Sigmoid colon (tissue), 7 donors: ENCODE results near the gene TRMT2A. TPM values are rescaled to one million over a fixed set of nuclear protein-coding genes. Genes with fewer than 3 reads are reported as not detected.

ENCODE experiments used
- DNase-seq: peaks from one replicate; pipeline ENCODE4 v3.0.0-alpha.2; 2019
- H3K27ac ChIP-seq, 4 donors: fragments of 200-600 bp; sonication (generic); one replicate each; pipeline ENCODE4 v1.5.1; 2016 to 2019; ENCODE audit warnings: mild to moderate bottlenecking in 1 of 4
- H3K27me3 ChIP-seq, 3 donors: fragments of 200-600 bp; sonication (generic); one replicate each; pipeline ENCODE4 v1.5.1; 2019; ENCODE audit warnings: mild to moderate bottlenecking in 1 of 3
- H3K36me3 ChIP-seq, 4 donors: fragments of 200-600 bp; sonication (generic); one replicate each; pipeline ENCODE4 v1.5.1; 2016 to 2019
- H3K4me1 ChIP-seq, 4 donors: fragments of 200-600 bp; sonication (generic); one replicate each; pipeline ENCODE4 v1.5.1; 2017 to 2019
- H3K4me3 ChIP-seq, 4 donors: fragments of 200-600 bp; sonication (generic); one replicate each; pipeline ENCODE4 v1.5.1; 2017 to 2019; ENCODE audit warnings: mild to moderate bottlenecking in 2 of 4, moderate library complexity in 1 of 4
- H3K9me3 ChIP-seq, 4 donors: fragments of 200-600 bp in 3 of 4; sonication (generic) in 3 of 4; one replicate each; pipeline versions ENCODE4 v1.5.1 to v1.6.1; 2013 to 2019
- EP300 ChIP-seq, 4 donors: sonication (generic); formaldehyde crosslinking; IDR thresholded peaks; one replicate each; pipeline ENCODE4 v1.6.1; 2017; ENCODE audit warnings: antibody characterized with exemption in 4 of 4
- POLR2A ChIP-seq, 2 donors: fragments of 450-650 bp; IDR thresholded peaks; one replicate each; pipeline ENCODE4 v1.6.1; 2016; ENCODE audit warnings: antibody characterized with exemption in 2 of 2, mild to moderate bottlenecking in 2 of 2, moderate library complexity in 2 of 2
- POLR2AphosphoS5 ChIP-seq, 4 donors: sonication (generic); formaldehyde crosslinking; IDR thresholded peaks; one replicate each; pipeline ENCODE4 v1.6.1; 2017; ENCODE audit warnings: antibody characterized with exemption in 4 of 4
- WGBS, 2 donors: extraction: QIAGEN DNeasy Blood & Tissue Kit; methylation state at CpG; one replicate each; pipeline ENCODE4 v1.1.7; 2013; 5-methylcytosine and 5-hydroxymethylcytosine counted together
- intact Hi-C: fragments of 100-400 bp; cut with DNase I; formaldehyde crosslinking; loops from one replicate; pipeline ENCODE4 v1.15.1; 2023
- polyA plus RNA-seq, 3 donors: library from polyadenylated mRNA; stranded (reverse); fragments of 200-250 nt; gene quantifications; one replicate each; pipeline ENCODE4 v1.2.3, GENCODE V29; 2013
- total RNA-seq, 4 donors: library from RNA; depleted of rRNA; stranded (reverse); fragments of >200 nt; gene quantifications; one replicate each; pipeline ENCODE4 v1.1.0, GENCODE V29; 2016
- TF ChIP-seq, protein P1 (sequence below), 4 experiments: fragments of 450-650 bp in 3 of 4; fragments of 200-600 bp in 1 of 4; IDR thresholded peaks; one replicate each; pipeline ENCODE4 v1.5.1; 2016 to 2019; ENCODE audit warnings: antibody characterized with exemption in 4 of 4, mild to moderate bottlenecking in 3 of 4, moderate library complexity in 2 of 4
- donor health status: healthy with polysubstance abuse.
- donor health status: Bipolar disorder and iron deficiency.
- donor health status: healthy.

TRMT2A gene
- total and polyA plus RNA-seq, 7 donors = 8.6 to 55.1 (median 43.7) TPM

GRCh38 chr22:20130319-20130718 lies 13.3 kb upstream of the TRMT2A start:
- no peaks in the 10 kb centered on the region for H3K27me3 ChIP-seq
- TF ChIP-seq, protein P1, sequence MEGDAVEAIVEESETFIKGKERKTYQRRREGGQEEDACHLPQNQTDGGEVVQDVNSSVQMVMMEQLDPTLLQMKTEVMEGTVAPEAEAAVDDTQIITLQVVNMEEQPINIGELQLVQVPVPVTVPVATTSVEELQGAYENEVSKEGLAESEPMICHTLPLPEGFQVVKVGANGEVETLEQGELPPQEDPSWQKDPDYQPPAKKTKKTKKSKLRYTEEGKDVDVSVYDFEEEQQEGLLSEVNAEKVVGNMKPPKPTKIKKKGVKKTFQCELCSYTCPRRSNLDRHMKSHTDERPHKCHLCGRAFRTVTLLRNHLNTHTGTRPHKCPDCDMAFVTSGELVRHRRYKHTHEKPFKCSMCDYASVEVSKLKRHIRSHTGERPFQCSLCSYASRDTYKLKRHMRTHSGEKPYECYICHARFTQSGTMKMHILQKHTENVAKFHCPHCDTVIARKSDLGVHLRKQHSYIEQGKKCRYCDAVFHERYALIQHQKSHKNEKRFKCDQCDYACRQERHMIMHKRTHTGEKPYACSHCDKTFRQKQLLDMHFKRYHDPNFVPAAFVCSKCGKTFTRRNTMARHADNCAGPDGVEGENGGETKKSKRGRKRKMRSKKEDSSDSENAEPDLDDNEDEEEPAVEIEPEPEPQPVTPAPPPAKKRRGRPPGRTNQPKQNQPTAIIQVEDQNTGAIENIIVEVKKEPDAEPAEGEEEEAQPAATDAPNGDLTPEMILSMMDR (IDR thresholded peaks at IDR 0.05) = no peak
- TF ChIP-seq EP300 (IDR thresholded peaks at IDR 0.05) (no peak), POLR2A (IDR thresholded peaks at IDR 0.05) (no peak), POLR2AphosphoS5 (IDR thresholded peaks at IDR 0.05) (no peak)
- whole genome bisulfite sequencing, 2 donors = 65 to 81% methylated on average over 3 of the region's 3 CpGs
- H3K27ac ChIP-seq = peak overlapping the region; percentile 91 to 99 (median 99)
- H3K4me3 ChIP-seq = peak overlapping the region in 3 of 4 donors; percentile 77 to 100 (median 94)
- H3K4me1 ChIP-seq = peaks cover 0 to 41% (median 35%) of the 10 kb centered on the region in 4 donors
- intact Hi-C loops = loop anchor here (5.0 to 10.0 kb wide), 3 partner anchors 48 to 276 kb away; partner anchors contain the start of genes DGCR8, GNB1L, RTL10 and TANGO2
- no peak for DNase-seq
- H3K36me3 ChIP-seq = peaks cover 0 to 27% (median 12%) of the 10 kb centered on the region in 4 donors
- H3K9me3 ChIP-seq = no peaks in the 10 kb centered on the region

GRCh38 chr22:20129747-20130014 lies 12.7 kb upstream of the TRMT2A start:
- Histone ChIP-seq H3K4me3 (no peak overlapping the region), H3K9me3 (no peaks in the 10 kb centered on the region), H3K27me3 (no peaks in the 10 kb centered on the region), H3K27ac (no peak overlapping the region), H3K4me1 (peaks cover 0 to 35% (median 30%) of the 10 kb centered on the region in 4 donors), H3K36me3 (peaks cover 0 to 33% (median 15%) of the 10 kb centered on the region in 4 donors)
- DNase-seq = no peak
- intact Hi-C loops = loop anchor here (5.0 to 10.0 kb wide), 3 partner anchors 47 to 275 kb away; partner anchors contain the start of genes DGCR8, GNB1L, RTL10 and TANGO2
- no peak for TF ChIP-seq EP300 (IDR thresholded peaks at IDR 0.05)
- TF ChIP-seq POLR2A (IDR thresholded peaks at IDR 0.05) = no peak
- TF ChIP-seq, protein P1 (IDR thresholded peaks at IDR 0.05) = no peak
- no peak for TF ChIP-seq POLR2AphosphoS5 (IDR thresholded peaks at IDR 0.05)
- WGBS, 2 donors = 59 to 92% methylated on average over 3 of the region's 3 CpGs

- H3K4me3 ChIP-seq = no peak overlapping the region
- H3K4me1 ChIP-seq = peaks cover 0 to 29% (median 27%) of the 10 kb centered on the region in 4 donors
- H3K27me3 ChIP-seq = no peaks in the 10 kb centered on the region
- no peak overlapping the region for H3K27ac ChIP-seq
- peaks cover 0 to 39% (median 15%) of the 10 kb centered on the region in 4 donors for H3K36me3 ChIP-seq
- H3K9me3 ChIP-seq = no peaks in the 10 kb centered on the region
- 25 to 43% methylated on average over 18 of the region's 18 CpGs for WGBS, 2 donors
- TF ChIP-seq POLR2A (IDR thresholded peaks at IDR 0.05) = no peak
- TF ChIP-seq POLR2AphosphoS5 (IDR thresholded peaks at IDR 0.05) = peak in 1 of 4 donors; percentile 13
- DNase-seq = no peak
- intact Hi-C loops = no loop called here
Observed at GRCh38 chr22:20128902-20129746, 12.1 kb upstream of the TRMT2A start.

GRCh38 chr22:20128619-20128901 lies 11.5 kb upstream of the TRMT2A start:
- WGBS, 2 donors = 51 to 69% methylated on average over 2 of the region's 2 CpGs
- H3K27me3 ChIP-seq = no peaks in the 10 kb centered on the region
- DNase-seq = no peak
- H3K27ac ChIP-seq = no peak overlapping the region
- TF ChIP-seq, protein P1 (IDR thresholded peaks at IDR 0.05) = no peak
- TF ChIP-seq POLR2A (IDR thresholded peaks at IDR 0.05) (no peak), EP300 (IDR thresholded peaks at IDR 0.05) (no peak), POLR2AphosphoS5 (IDR thresholded peaks at IDR 0.05) (no peak)
- intact Hi-C loops = no loop called here
- no peaks in the 10 kb centered on the region for H3K9me3 ChIP-seq
- no peak overlapping the region for H3K4me3 ChIP-seq
- H3K4me1 ChIP-seq = peaks cover 0 to 24% (median 21%) of the 10 kb centered on the region in 4 donors
- H3K36me3 ChIP-seq = peaks cover 0 to 44% (median 18%) of the 10 kb centered on the region in 4 donors

- Histone ChIP-seq H3K36me3 (peaks cover 0 to 47% (median 18%) of the 10 kb centered on the region in 4 donors), H3K9me3 (no peaks in the 10 kb centered on the region), H3K4me3 (no peak overlapping the region), H3K27me3 (no peaks in the 10 kb centered on the region), H3K27ac (no peak overlapping the region), H3K4me1 (peaks cover 0 to 18% (median 16%) of the 10 kb centered on the region in 4 donors)
- intact Hi-C loops = no loop called here
- 82 to 86% methylated on average over 17 of the region's 17 CpGs for WGBS, 2 donors
- no peak for TF ChIP-seq POLR2A (IDR thresholded peaks at IDR 0.05)
- no peak for TF ChIP-seq EP300 (IDR thresholded peaks at IDR 0.05)
- TF ChIP-seq, protein P1 (IDR thresholded peaks at IDR 0.05) = no peak
- TF ChIP-seq POLR2AphosphoS5 (IDR thresholded peaks at IDR 0.05) = no peak
- no peak for DNase-seq
Observed at GRCh38 chr22:20127869-20128618, 11.0 kb upstream of the TRMT2A start.
